ENCODE results near the gene CEP170B. TPM values are rescaled to one million over a fixed set of nuclear protein-coding genes. Genes with fewer than 3 reads are reported as not detected.

The CEP170B gene
- total RNA-seq, 4 donors from 2014 or later, result 1.2 to 28.8 (median 8.3) TPM

DNA sequence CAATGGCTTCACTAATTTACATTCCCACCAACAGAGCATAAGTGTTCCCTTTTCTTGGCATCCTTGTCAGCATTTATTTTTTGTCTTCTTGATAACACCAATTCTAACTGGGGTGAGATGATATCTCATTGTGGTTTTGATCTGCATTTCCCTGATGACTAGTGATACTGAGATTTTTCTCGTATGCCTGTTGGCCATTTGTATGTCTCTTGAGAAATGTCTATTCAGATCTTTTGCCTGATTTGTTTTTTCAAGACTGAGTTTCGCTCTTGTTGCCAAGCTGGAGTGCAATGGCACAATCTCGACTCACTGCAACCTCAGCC is 54.9 kb downstream of the CEP170B start:
- no peak for DNase-seq
- Histone ChIP-seq H3K4me3 (no peak overlapping the region), H3K9me3 (no peaks in the 10 kb centered on the region), H3K27me3 (no peaks in the 10 kb centered on the region), H3K36me3 (no peaks in the 10 kb centered on the region), H3K27ac (no peak overlapping the region), H3K4me1 (no peaks in the 10 kb centered on the region)
- intact Hi-C loops (cut with DNase I; ENCODE audit: low total_unique reads), result no loop called here
- TF ChIP-seq POLR2A (IDR thresholded peaks at IDR 0.05), result no peak
- TF ChIP-seq, protein P1, sequence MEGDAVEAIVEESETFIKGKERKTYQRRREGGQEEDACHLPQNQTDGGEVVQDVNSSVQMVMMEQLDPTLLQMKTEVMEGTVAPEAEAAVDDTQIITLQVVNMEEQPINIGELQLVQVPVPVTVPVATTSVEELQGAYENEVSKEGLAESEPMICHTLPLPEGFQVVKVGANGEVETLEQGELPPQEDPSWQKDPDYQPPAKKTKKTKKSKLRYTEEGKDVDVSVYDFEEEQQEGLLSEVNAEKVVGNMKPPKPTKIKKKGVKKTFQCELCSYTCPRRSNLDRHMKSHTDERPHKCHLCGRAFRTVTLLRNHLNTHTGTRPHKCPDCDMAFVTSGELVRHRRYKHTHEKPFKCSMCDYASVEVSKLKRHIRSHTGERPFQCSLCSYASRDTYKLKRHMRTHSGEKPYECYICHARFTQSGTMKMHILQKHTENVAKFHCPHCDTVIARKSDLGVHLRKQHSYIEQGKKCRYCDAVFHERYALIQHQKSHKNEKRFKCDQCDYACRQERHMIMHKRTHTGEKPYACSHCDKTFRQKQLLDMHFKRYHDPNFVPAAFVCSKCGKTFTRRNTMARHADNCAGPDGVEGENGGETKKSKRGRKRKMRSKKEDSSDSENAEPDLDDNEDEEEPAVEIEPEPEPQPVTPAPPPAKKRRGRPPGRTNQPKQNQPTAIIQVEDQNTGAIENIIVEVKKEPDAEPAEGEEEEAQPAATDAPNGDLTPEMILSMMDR (IDR thresholded peaks at IDR 0.05), result no peak

- Histone ChIP-seq H3K36me3 (no peaks in the 10 kb centered on the region), H3K9me3 (no peaks in the 10 kb centered on the region), H3K27me3 (no peaks in the 10 kb centered on the region), H3K4me1 (no peaks in the 10 kb centered on the region), H3K4me3 (no peak overlapping the region), H3K27ac (no peak overlapping the region)
- DNase-seq, result no peak
- intact Hi-C loops (cut with DNase I; ENCODE audit: low total_unique reads), result no loop called here
- no peak for TF ChIP-seq POLR2A (IDR thresholded peaks at IDR 0.05)
- TF ChIP-seq, protein P1 (IDR thresholded peaks at IDR 0.05), result no peak
These were observed 58.8 kb downstream of the CEP170B start for GRCh38 chr14:104923640-104924420.

DNA sequence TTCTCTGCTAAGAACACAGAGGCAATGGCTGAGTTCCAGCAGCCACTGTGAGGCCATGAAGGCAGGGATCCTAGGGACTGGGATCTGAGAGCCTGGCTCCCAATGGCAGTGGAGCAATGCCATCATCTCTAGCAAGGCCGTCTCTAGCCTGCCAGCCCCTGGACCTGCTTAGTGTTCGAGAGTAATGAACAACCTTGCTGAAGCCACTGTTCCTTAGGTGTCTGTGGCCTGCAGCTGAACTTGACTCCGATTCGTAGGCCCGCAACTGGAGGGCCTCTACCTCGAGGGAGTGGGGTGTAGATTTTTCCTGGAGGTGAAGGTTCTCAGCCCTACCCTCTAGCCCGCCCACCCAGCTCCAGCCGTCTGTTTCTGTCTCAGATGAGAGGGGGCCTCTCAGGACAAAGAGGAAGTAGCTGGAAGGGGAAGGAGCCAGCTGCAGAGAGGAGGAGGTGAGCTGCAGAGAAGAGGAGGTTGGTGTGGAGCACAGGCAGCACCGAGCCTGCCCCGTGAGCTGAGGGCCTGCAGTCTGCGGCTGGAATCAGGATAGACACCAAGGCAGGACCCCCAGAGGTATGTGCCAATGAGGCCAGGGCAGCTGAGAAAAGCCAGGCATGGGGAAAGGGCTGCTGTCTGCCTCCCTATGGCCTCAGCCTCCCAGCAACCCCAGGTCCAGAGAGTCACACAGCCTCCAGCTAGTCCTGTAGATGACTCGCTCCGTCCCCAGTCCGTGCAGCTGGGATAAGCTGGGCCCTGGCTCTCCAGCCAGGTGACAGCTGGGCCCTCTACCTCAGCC is 59.5 kb downstream of the CEP170B start, which contains the start of gene PLD4:
PLD4 (plus strand) TSS at position 459 of the 793 bp plus-strand sequence. CDS start 2,262 bp downstream, outside the sequence.
- no peak for DNase-seq
- no peaks in the 10 kb centered on the region for H3K9me3 ChIP-seq
- intact Hi-C loops (cut with DNase I; ENCODE audit: low total_unique reads), result no loop called here
- H3K4me3 ChIP-seq, result no peak within 1 kb of the TSS
- no peaks in the 10 kb centered on the region for H3K27me3 ChIP-seq
- H3K4me1 ChIP-seq, result no peaks in the 10 kb centered on the region
- no peaks in the 10 kb centered on the region for H3K36me3 ChIP-seq
- TF ChIP-seq, protein P1 (IDR thresholded peaks at IDR 0.05), result no peak
- TF ChIP-seq POLR2A (IDR thresholded peaks at IDR 0.05), result no peak
- no peak within 1 kb of the TSS for H3K27ac ChIP-seq

- intact Hi-C loops (cut with DNase I; ENCODE audit: low total_unique reads), result no loop called here
- no peak for DNase-seq
- H3K4me3 ChIP-seq, result no peak overlapping the region
- H3K4me1 ChIP-seq, result no peaks in the 10 kb centered on the region
- no peak for TF ChIP-seq POLR2A (IDR thresholded peaks at IDR 0.05)
- TF ChIP-seq, protein P1 (IDR thresholded peaks at IDR 0.05), result no peak
- H3K9me3 ChIP-seq, result no peaks in the 10 kb centered on the region
- no peaks in the 10 kb centered on the region for H3K27me3 ChIP-seq
- no peaks in the 10 kb centered on the region for H3K36me3 ChIP-seq
- H3K27ac ChIP-seq, result no peak overlapping the region
These were observed 60.3 kb downstream of the CEP170B start for GRCh38 chr14:104925214-104925854.

Data from uterus (tissue), 4 donors.